ENCODE measurements around the gene PGAP3. TPM values are rescaled to one million over a fixed set of nuclear protein-coding genes. Genes with fewer than 3 reads are reported as not detected.

The PGAP3 gene
- total and polyA plus RNA-seq, 9 donors: 16.0 to 21.0 (median 18.0) TPM

DNA sequence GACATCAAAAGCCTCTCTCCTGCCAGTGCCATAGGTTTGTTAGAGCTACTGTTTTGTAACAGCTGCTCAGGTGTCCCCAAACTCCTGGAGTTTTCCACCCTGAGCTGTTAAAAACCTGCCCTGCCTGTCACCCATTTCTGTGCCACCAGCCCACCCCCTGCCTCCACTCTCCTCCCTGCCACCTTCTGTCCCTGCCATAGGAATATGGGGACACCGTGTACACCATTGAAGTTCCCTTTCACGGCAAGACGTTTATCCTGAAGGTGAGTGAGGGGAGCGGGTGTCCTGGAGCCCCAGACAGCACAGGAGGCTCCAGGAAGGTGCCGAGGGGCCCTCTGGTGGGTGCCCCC lies 27.9 kb downstream of the PGAP3 start:
- Histone ChIP-seq H3K4me3 (ENCODE audit: low read length) (no peak overlapping the region), H3K4me1 (ENCODE audit: control insufficient read depth, insufficient read depth, low read length) (peaks cover 53% of the 10 kb centered on the region), H3K36me3 (ENCODE audit: control insufficient read depth, insufficient read depth, low read length) (peaks cover 48% of the 10 kb centered on the region), H3K27ac (ENCODE audit: low read length) (peak overlapping the region; percentile 71), H3K27me3 (ENCODE audit: control insufficient read depth, insufficient read depth, low read length) (no peaks in the 10 kb centered on the region), H3K9me3 (replicated peaks; ENCODE audit: control insufficient read depth, low read depth, low read length) (no peaks in the 10 kb centered on the region)
- no peak for DNase-seq
- WGBS (ENCODE audit: insufficient coverage): 90% methylated on average over 5 of the region's 5 CpGs

GRCh38 chr17:39659279-39660010 lies 28.4 kb downstream of the PGAP3 start:
- WGBS (ENCODE audit: insufficient coverage): 50% methylated on average over 2 of the region's 15 CpGs
- DNase-seq: peak; percentile 57
- Histone ChIP-seq H3K4me3 (ENCODE audit: low read length) (no peak overlapping the region), H3K27ac (ENCODE audit: low read length) (peak overlapping the region; percentile 71), H3K4me1 (ENCODE audit: control insufficient read depth, insufficient read depth, low read length) (peaks cover 48% of the 10 kb centered on the region), H3K36me3 (ENCODE audit: control insufficient read depth, insufficient read depth, low read length) (peaks cover 50% of the 10 kb centered on the region), H3K27me3 (ENCODE audit: control insufficient read depth, insufficient read depth, low read length) (no peaks in the 10 kb centered on the region), H3K9me3 (replicated peaks; ENCODE audit: control insufficient read depth, low read depth, low read length) (no peaks in the 10 kb centered on the region)

DNA sequence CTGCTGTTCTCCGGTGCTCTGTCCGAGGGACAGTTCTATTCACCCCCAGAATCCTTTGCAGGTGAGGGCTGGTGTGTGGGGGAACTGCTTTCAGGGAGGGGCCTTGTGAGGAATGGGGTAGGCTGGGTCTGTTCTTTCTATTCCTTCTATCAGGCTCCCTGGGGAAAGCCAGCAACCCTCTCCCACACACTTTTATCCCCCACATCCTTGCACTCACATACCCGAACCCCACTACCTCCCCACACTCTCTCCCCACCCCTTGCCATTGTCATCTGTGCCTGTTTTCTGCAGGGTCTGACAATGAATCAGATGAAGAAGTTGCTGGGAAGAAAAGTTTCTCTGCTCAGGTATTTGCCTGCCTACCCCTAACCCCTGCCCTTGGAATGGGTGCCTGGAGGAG lies 29.1 kb downstream of the PGAP3 start:
- Histone ChIP-seq H3K27me3 (ENCODE audit: control insufficient read depth, insufficient read depth, low read length) (no peaks in the 10 kb centered on the region), H3K4me1 (ENCODE audit: control insufficient read depth, insufficient read depth, low read length) (peaks cover 41% of the 10 kb centered on the region), H3K4me3 (ENCODE audit: low read length) (no peak overlapping the region), H3K36me3 (ENCODE audit: control insufficient read depth, insufficient read depth, low read length) (peaks cover 55% of the 10 kb centered on the region), H3K9me3 (replicated peaks; ENCODE audit: control insufficient read depth, low read depth, low read length) (no peaks in the 10 kb centered on the region), H3K27ac (ENCODE audit: low read length) (peak overlapping the region; percentile 13)
- no CpG with 5 or more reads among the region's 3 CpGs for WGBS (ENCODE audit: insufficient coverage)
- DNase-seq: no peak

- H3K4me1 ChIP-seq (ENCODE audit: control insufficient read depth, insufficient read depth, low read length): peaks cover 37% of the 10 kb centered on the region
These were observed 29.5 kb downstream of the PGAP3 start for GRCh38 chr17:39658346-39658745.

DNA sequence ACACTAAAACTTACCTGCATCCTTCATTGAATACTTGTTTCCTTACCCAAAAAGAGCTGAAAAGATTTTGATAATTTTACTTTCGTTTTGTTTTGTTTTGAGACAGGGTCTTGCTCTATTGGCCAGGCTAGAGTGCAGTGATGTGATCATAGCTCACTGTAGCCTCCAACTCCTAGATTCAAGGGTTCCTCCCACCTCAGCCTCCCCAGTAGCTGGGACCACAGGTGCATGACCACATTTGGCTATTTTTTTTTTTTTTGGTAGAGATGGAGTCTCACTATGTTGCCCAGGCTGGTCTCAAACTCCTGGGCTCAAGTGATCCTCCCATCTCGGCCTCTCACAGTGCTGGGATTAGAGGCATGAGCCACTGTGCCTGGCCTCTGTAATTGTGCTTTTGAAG lies 32.8 kb downstream of the PGAP3 start:
- H3K4me3 ChIP-seq (ENCODE audit: low read length): no peak overlapping the region
- H3K36me3 ChIP-seq (ENCODE audit: control insufficient read depth, insufficient read depth, low read length): peaks cover 37% of the 10 kb centered on the region
- H3K27ac ChIP-seq (ENCODE audit: low read length): no peak overlapping the region
- WGBS (ENCODE audit: insufficient coverage): no CpG with 5 or more reads among the region's 2 CpGs
- H3K27me3 ChIP-seq (ENCODE audit: control insufficient read depth, insufficient read depth, low read length): no peaks in the 10 kb centered on the region
- peaks cover 13% of the 10 kb centered on the region for H3K4me1 ChIP-seq (ENCODE audit: control insufficient read depth, insufficient read depth, low read length)
- H3K9me3 ChIP-seq (replicated peaks; ENCODE audit: control insufficient read depth, low read depth, low read length): no peaks in the 10 kb centered on the region
- DNase-seq: no peak

More at GRCh38 chr17:39658346-39658745, 29.5 kb downstream of the PGAP3 start:
- no peaks in the 10 kb centered on the region for H3K27me3 ChIP-seq (ENCODE audit: control insufficient read depth, insufficient read depth, low read length)
- 90% methylated on average over 8 of the region's 11 CpGs for WGBS (ENCODE audit: insufficient coverage)
- no peaks in the 10 kb centered on the region for H3K9me3 ChIP-seq (replicated peaks; ENCODE audit: control insufficient read depth, low read depth, low read length)
- H3K27ac ChIP-seq (ENCODE audit: low read length): no peak overlapping the region
- H3K4me3 ChIP-seq (ENCODE audit: low read length): no peak overlapping the region
- H3K36me3 ChIP-seq (ENCODE audit: control insufficient read depth, insufficient read depth, low read length): peaks cover 58% of the 10 kb centered on the region
- DNase-seq: no peak

GRCh38 chr17:39653662-39654331 lies 34.1 kb downstream of the PGAP3 start:
- H3K4me1 ChIP-seq (ENCODE audit: control insufficient read depth, insufficient read depth, low read length): peaks cover 6% of the 10 kb centered on the region
- no peak overlapping the region for H3K27ac ChIP-seq (ENCODE audit: low read length)
- 72% methylated on average over 7 of the region's 14 CpGs for WGBS (ENCODE audit: insufficient coverage)
- peaks cover 26% of the 10 kb centered on the region for H3K36me3 ChIP-seq (ENCODE audit: control insufficient read depth, insufficient read depth, low read length)
- DNase-seq: no peak
- H3K27me3 ChIP-seq (ENCODE audit: control insufficient read depth, insufficient read depth, low read length): no peaks in the 10 kb centered on the region
- H3K4me3 ChIP-seq (ENCODE audit: low read length): no peak overlapping the region
- no peaks in the 10 kb centered on the region for H3K9me3 ChIP-seq (replicated peaks; ENCODE audit: control insufficient read depth, low read depth, low read length)

GRCh38 chr17:39653316-39653661 lies 34.6 kb downstream of the PGAP3 start:
- H3K36me3 ChIP-seq (ENCODE audit: control insufficient read depth, insufficient read depth, low read length): peaks cover 22% of the 10 kb centered on the region
- 81% methylated on average over 6 of the region's 12 CpGs for WGBS (ENCODE audit: insufficient coverage)

DNA sequence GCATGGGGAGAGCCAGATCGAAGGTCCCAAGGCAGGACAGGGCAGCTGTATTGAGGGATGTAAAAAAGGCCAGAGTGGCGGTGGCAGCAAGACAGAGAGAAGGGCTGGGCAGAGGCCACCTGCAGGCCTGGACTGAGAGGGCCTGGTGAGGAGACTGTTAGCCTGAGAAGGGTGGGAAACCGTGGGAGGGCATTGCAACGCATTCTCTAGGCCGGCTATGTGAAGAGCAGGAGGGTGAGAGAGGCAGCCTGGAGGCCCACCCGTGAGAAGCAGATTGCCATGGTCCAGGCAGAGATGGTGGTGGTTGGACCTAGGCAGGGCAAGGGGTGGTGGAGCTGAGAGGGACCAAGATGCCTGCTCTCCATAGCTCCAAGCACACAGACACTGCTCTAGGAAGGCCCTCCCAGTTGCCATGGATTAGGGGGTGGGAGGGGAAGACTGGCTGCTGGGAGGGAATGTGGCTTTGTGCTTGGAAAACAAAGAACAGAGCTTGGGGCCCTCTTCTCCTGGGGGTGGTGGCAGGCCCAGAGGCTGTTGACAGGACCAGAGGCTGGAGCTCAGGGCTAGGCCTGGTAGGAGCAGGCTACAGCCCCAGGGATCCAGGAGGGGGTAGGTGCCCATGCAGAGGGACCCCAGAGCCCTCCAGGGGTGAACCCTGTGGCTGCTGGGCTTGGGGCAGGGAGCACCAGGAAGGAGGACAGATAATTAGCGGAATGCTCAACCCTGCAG lies 35.1 kb downstream of the PGAP3 start:
- WGBS (ENCODE audit: insufficient coverage): 53% methylated on average over 7 of the region's 7 CpGs
- H3K9me3 ChIP-seq (replicated peaks; ENCODE audit: control insufficient read depth, low read depth, low read length): no peaks in the 10 kb centered on the region
- no peak overlapping the region for H3K27ac ChIP-seq (ENCODE audit: low read length)
- H3K4me1 ChIP-seq (ENCODE audit: control insufficient read depth, insufficient read depth, low read length): peaks cover 6% of the 10 kb centered on the region
- H3K36me3 ChIP-seq (ENCODE audit: control insufficient read depth, insufficient read depth, low read length): peaks cover 16% of the 10 kb centered on the region
- no peaks in the 10 kb centered on the region for H3K27me3 ChIP-seq (ENCODE audit: control insufficient read depth, insufficient read depth, low read length)
- DNase-seq: no peak
- H3K4me3 ChIP-seq (ENCODE audit: low read length): no peak overlapping the region

More at GRCh38 chr17:39653316-39653661, 34.6 kb downstream of the PGAP3 start:
- H3K4me1 ChIP-seq (ENCODE audit: control insufficient read depth, insufficient read depth, low read length): peaks cover 6% of the 10 kb centered on the region
- H3K27ac ChIP-seq (ENCODE audit: low read length): no peak overlapping the region
- H3K27me3 ChIP-seq (ENCODE audit: control insufficient read depth, insufficient read depth, low read length): no peaks in the 10 kb centered on the region
- H3K9me3 ChIP-seq (replicated peaks; ENCODE audit: control insufficient read depth, low read depth, low read length): no peaks in the 10 kb centered on the region
- no peak overlapping the region for H3K4me3 ChIP-seq (ENCODE audit: low read length)
- DNase-seq: no peak

DNA sequence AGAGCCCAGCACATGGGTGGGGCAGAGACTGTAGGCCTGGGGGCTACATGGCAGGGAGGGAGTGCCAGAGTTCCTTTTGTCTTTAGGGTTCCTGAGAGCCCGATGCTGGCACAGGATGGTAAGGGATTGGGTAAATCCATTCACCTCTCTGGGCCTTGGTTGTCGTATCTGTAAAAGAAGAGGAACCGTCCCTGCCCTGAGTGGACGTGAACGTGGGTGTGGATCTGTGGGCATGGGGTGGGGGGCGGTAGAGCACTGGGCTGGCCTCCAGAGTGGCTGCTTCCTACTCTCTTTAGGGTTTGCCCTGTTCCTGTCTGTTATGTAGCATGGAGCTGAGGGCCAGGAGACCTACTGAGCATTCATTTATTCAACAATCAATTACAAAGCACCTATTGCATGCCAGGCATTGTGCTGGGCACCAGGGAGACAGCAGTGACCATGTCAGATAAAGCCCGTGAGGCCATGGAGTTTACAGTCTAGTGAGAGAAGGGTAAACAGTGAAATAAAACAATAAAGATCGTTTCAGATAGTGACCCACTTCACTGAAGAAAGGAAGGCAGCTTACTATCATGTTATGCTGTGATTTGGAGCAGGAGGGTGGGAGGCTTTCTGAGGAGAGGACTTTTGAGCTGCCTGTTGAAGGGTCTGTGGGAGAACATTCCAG lies 35.8 kb downstream of the PGAP3 start:
- no peak overlapping the region for H3K27ac ChIP-seq (ENCODE audit: low read length)
- DNase-seq: no peak

DNA sequence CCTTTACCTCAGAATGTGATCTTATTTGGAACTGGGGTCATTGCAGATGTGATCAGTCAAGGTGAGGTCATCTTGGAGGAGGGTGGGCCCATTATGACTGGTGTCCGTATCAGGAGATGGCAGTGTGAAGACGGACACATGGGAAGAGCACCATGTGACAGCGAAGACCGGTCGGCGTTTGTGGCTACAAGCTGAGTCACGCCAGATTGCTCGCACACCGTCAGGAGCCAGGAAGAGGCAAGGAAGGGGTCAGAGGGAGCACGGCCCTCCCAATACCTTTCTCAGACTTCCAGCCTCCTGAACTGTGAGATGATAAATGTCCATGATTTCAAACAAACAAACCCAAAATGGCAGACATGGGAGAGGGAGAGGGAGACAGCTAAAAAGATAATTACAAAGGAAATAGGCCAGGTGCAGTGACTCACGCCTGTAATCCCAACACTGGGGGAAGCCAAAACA lies 37.7 kb downstream of the PGAP3 start:
- Histone ChIP-seq H3K27ac (ENCODE audit: low read length) (no peak overlapping the region), H3K36me3 (ENCODE audit: control insufficient read depth, insufficient read depth, low read length) (peaks cover 12% of the 10 kb centered on the region), H3K9me3 (replicated peaks; ENCODE audit: control insufficient read depth, low read depth, low read length) (no peaks in the 10 kb centered on the region), H3K27me3 (ENCODE audit: control insufficient read depth, insufficient read depth, low read length) (no peaks in the 10 kb centered on the region), H3K4me1 (ENCODE audit: control insufficient read depth, insufficient read depth, low read length) (peaks cover 6% of the 10 kb centered on the region), H3K4me3 (ENCODE audit: low read length) (no peak overlapping the region)
- no CpG with 5 or more reads among the region's 11 CpGs for WGBS (ENCODE audit: insufficient coverage)
- no peak for DNase-seq

More for the DNA sequence above, 35.8 kb downstream of the PGAP3 start:
- Histone ChIP-seq H3K27me3 (ENCODE audit: control insufficient read depth, insufficient read depth, low read length) (no peaks in the 10 kb centered on the region), H3K36me3 (ENCODE audit: control insufficient read depth, insufficient read depth, low read length) (peaks cover 12% of the 10 kb centered on the region), H3K9me3 (replicated peaks; ENCODE audit: control insufficient read depth, low read depth, low read length) (no peaks in the 10 kb centered on the region), H3K4me3 (ENCODE audit: low read length) (no peak overlapping the region), H3K4me1 (ENCODE audit: control insufficient read depth, insufficient read depth, low read length) (peaks cover 6% of the 10 kb centered on the region)
- 64% methylated on average over 2 of the region's 8 CpGs for WGBS (ENCODE audit: insufficient coverage)

Data from muscle of leg (tissue), 11 donors.